HG03095 (cell line): Measurements from ENCODE around the gene CDH26.

Source experiments
- ATAC-seq: cut with Tn5 transposase; IDR thresholded peaks from one replicate; pipeline ENCODE4 v1.9.1; 2021; ENCODE audit warnings: moderate library complexity; ENCODE audit not compliant: unreplicated experiment

CDH26 gene

DNA sequence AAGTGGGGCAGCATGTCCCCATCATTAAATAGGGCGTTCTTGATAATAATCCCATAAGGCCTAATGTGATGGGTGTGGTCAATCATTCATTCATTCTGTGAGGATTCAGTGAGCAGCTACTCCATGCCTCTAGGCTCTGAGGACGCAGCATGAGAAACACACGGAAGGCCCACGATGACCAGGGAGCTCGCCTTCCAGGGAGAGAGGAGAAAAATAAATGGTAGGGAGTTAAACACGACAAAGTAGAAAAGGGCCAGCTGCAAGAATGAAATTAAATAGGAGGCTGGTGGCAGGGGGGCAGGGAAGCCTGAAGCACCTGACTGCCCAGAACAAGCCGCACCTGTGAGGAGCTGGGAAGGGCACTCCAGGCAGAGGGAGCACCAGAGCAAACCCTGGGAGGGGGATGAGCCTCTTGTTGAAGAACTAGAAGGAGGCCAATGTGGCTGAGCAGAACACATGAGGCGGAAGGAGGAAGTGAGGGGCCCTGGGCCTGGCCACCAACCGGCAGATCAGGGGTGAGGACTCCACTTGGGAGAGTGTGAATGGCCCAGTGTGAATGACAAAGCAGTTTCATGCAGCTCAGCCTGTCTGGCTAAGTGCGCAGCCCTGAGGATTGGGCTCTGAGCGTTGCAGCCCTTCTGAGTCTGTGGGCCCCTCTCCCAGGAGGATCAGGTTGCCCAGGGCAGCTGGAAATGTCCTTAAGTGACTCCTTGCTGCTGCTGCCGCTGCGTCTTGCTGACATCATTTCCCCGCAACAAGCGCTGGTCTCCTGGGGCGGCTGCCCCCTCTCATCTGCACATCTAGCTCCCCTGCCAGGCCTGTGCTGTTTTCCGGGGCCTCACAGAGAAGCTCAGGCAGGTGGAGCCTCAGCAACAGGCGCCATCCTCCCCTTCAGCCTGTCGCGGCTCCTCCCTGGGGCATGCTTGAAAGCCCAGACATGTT is 99.9 kb downstream of the CDH26 start:
- ATAC-seq: no peak

DNA sequence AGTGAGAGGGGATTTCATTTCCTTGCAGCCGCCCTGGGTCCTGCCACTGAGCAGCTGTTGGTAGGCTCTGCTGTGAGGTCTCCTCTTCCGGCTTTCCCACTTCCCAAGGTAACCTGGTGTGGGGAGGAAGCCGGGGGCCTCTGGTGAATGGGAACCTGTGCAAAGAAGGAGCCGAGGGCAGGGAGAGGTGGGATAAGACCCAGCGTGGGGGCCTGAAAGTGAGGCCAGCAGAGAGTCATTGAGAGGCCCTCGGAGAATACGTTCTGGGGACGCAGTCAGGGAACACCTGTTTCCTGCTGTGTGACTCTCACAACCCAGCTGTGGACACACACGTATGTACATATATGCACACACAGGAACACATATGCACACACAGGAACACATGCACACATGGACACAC is 100.7 kb downstream of the CDH26 start:
- no peak for ATAC-seq

DNA sequence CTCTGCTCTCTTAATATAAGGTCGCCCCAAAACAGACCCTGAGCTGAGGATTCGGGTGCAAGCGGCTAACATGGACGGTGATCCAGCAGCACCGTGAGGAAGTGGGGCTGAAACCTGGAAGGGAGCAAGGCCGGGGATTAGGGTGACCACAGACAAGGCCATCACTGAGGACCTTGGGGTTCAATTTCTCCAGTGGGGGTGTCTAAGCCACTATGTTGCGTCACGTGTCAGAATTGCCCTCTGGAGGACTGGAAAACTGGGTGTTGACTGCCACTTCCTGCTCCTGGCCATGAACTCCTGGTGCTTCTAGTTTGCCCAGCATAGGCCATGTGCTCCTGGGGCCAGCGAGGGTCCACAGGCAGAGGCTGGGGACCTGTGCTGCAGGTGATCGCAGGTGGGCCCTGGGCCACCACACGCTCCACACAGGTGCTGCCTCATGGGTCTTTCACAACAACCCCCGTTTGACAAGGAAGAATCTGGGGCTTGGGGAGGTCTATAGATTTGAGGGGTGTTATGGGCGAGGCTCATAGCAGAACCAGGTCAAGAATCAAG is 101.9 kb downstream of the CDH26 start:
- ATAC-seq: no peak

DNA sequence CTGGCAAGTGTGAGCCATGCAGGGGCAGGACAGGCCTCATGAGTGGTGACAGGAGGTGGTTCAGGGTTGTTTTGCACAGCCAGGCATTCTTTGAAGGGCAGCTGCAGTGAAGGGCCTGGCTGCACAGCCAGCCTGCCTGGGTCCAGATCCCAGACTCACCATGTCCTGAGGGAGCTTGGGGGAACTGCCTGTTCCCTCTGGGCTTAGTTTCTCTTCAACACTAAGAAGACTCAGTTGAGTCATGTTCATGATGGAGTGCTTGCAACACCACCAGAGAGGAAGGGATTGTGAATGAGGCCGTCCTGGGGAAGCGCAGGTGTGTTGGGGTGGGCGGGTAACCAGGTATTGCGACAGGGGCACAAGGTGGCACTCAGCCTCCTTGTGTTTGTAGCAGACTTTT is 102.4 kb downstream of the CDH26 start:
- no peak for ATAC-seq

DNA sequence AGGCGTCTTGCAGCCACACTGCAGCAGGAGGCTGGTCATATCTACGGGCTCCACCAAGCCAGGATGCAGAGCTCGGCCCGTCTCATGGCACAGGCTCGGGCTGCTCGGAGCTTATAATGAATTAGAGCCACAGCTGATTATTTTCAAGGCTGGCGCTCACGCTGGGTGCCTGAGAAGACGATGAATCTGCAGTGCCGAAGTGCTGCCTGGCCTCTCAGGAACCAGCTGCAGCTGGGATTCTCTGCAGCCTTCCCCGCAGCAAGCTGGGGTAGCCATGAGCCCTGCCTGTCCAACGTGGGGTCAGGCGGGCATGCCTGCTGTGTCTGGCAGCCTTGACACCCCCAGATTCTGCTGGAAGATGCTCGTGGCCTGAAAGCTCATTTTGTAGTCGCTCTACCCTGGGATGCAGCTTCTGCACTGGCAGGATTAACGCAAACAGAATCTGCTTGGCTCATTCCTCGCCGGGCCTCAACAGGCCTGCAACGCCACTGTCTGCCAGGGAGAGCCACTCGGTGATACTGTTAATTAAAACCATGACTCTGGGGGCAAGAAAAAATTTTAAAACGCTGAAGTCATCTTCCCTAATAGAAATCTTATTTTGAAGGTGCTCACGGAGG is 104.3 kb downstream of the CDH26 start:
- no peak for ATAC-seq

DNA sequence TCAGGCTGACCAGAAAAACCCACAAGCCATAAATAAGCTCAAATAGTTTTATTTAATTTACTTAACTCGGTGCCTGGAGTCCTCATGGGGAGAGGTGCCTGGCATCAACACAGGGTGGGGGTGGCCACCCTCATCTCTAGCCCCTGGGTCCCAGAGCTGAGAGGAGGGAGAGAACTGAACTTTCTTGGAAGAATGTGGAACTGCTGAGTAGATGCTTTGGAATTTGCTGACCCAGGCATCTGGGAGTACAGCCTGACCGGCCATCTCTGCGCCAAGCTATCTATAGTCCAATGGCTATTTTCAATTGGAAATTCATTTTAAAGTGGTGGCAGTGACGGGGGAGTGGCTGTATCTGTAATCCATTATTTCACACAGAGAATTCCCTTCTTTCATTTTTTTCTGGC is 104.8 kb downstream of the CDH26 start:
- no peak for ATAC-seq

DNA sequence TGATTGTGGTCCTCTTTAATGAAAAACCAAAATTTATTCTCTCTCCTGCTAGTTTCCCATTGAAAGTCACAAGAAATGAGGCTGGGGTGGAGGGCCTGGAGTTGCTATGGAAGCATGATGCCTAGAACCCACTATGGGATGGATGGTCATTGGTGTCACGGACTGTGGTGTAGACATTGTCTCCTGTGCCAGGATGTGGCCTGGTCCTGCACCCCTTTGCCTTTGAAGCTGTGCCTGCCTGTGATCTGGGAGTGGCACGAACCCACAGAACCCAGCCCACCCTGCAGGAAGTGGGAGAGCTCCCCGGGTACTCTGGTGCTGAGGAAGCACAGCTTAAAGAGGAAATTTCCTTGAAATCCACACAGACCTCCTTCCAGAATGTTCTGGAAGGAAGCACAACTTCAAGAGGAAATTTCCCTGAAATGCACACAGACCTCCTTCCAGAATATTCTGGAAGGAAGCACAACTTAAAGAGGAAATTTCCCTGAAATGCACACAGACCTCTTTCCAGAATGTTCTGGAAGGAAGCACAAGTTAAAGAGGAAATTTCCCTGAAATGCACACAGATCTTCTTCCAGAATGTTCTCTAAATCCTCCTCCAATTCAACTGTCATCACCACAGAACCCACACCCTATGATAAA is 105.6 kb downstream of the CDH26 start:
- no peak for ATAC-seq
